ENCODE measurements around the gene ACD.

Gene ACD

DNA sequence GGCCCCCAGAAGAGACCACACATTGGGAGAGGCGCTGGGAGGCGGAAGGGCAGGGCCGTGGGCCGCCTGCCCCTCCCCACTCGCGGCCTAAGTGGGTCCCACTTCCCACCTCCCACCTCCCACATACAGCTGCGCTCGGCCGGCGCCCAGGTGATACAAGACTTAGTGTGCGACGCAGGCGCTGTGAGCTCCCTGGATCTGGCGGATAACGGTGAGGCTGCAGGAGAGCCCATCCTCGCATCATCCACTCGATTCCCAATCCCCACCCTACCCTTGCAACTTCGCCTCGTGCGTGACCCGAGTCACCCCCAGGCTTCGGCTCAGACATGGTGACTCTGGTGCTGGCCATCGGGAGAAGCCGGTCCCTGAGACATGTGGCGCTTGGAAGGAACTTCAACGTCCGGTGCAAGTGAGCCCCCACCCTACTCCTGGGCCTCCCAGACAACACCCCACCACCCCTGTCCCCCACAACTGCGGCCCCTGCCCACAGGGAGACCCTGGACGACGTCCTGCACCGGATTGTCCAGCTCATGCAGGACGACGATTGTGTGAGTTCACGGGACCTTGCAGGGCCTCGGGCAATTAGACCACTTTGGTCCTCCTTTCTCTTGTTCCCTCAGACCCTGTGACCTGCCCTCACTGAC is 11.2 kb downstream of the ACD start:
- no peak overlapping the region for H3K9ac ChIP-seq (ENCODE audit: low read depth, low read length)

DNA sequence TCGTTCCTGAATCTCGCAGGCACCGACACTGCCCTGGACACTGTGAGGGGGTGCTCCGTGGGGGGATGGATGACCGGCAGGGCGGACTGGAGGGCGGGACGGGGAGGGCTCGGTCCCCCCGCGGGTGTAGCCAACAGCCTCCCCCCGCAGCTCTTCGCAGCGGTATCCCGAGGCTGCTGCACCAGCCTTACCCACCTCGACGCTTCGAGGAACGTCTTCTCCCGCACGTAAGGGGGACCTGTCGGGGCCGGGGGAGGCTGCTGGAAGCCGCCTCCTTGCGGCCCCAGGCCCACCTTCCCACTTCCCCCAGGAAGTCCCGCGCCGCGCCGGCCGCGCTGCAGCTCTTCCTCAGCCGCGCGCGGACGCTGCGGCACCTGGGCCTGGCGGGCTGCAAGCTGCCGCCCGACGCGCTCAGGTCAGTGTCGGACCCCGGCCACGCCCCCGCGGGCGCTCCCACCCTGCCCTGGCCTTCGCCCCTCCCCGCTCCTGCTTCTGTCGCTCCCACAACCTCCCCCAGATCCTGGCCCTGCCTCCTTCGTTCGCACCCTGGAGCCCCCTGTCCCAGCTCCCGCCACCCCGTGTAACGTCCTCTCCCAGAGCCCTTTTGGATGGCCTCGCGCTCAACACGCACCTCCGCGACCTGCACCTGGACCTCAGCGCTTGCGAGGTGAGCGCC is 11.8 kb downstream of the ACD start:
- peaks cover 5% of the 10 kb centered on the region for H3K27me3 ChIP-seq (ENCODE audit: control insufficient read depth, insufficient read depth, low read length)
- no peaks in the 10 kb centered on the region for H3K9me3 ChIP-seq (ENCODE audit: control insufficient read depth, insufficient read depth, low read length)
- peaks cover 2% of the 10 kb centered on the region for H3K36me3 ChIP-seq (ENCODE audit: control insufficient read depth, insufficient read depth, low read length)
- H3K4me1 ChIP-seq (ENCODE audit: control insufficient read depth, insufficient read depth, low read length), result peaks cover 2% of the 10 kb centered on the region
- H3K4me3 ChIP-seq (ENCODE audit: low read depth, low read length), result no peak overlapping the region
- no peak overlapping the region for H3K9ac ChIP-seq (ENCODE audit: low read depth, low read length)

More for the DNA sequence above, 11.2 kb downstream of the ACD start:
- Histone ChIP-seq H3K27me3 (ENCODE audit: control insufficient read depth, insufficient read depth, low read length) (peaks cover 5% of the 10 kb centered on the region), H3K36me3 (ENCODE audit: control insufficient read depth, insufficient read depth, low read length) (peaks cover 2% of the 10 kb centered on the region), H3K9me3 (ENCODE audit: control insufficient read depth, insufficient read depth, low read length) (no peaks in the 10 kb centered on the region), H3K4me1 (ENCODE audit: control insufficient read depth, insufficient read depth, low read length) (peaks cover 2% of the 10 kb centered on the region), H3K4me3 (ENCODE audit: low read depth, low read length) (no peak overlapping the region)

DNA sequence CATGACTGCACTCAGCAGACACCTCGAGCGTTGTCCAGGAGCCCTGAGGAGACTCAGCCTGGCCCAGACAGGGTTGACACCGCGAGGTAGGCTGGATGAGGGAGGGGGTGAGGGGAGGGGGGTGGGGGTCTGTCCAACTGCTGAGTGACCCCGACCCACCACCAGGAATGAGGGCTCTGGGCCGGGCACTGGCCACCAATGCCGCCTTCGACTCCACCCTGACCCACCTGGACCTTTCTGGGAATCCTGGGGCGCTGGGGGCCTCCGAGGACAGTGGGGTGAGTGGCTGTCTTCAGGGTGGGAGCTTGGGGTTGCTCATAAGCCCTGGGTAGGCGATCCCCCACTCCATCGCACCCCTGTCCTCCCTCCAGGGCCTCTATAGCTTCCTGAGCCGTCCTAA is 12.4 kb downstream of the ACD start:
- Histone ChIP-seq H3K4me1 (ENCODE audit: control insufficient read depth, insufficient read depth, low read length) (peaks cover 2% of the 10 kb centered on the region), H3K36me3 (ENCODE audit: control insufficient read depth, insufficient read depth, low read length) (peaks cover 2% of the 10 kb centered on the region), H3K27me3 (ENCODE audit: control insufficient read depth, insufficient read depth, low read length) (peaks cover 5% of the 10 kb centered on the region), H3K9ac (ENCODE audit: low read depth, low read length) (no peak overlapping the region), H3K9me3 (ENCODE audit: control insufficient read depth, insufficient read depth, low read length) (no peaks in the 10 kb centered on the region), H3K4me3 (ENCODE audit: low read depth, low read length) (no peak overlapping the region)

DNA sequence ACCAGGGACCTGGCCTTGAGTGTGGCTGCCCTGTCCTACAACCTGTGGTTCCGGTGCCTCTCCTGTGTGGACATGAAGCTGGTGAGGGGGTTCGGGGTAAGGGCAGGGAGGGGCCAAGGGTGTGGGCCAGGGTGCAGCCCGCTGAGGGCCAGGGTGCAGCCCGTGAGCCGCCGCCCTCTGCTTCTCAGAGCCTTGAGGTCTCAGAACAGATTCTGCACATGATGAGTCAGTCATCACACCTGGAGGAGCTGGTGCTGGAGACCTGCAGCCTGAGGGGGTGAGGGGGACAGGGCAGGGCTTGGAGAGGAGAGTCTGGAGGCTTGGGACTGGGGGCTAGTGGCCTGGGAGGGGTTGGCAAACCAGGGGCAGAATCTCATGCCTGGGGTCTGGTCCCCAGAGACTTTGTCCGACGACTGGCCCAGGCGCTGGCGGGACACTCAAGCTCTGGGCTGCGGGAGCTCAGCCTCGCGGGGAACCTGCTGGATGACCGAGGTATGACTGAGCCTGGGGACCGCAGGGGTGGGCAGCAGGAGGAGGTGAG is 12.9 kb downstream of the ACD start:
- Histone ChIP-seq H3K4me3 (ENCODE audit: low read depth, low read length) (no peak overlapping the region), H3K9ac (ENCODE audit: low read depth, low read length) (no peak overlapping the region), H3K9me3 (ENCODE audit: control insufficient read depth, insufficient read depth, low read length) (no peaks in the 10 kb centered on the region), H3K4me1 (ENCODE audit: control insufficient read depth, insufficient read depth, low read length) (peaks cover 2% of the 10 kb centered on the region), H3K36me3 (ENCODE audit: control insufficient read depth, insufficient read depth, low read length) (peaks cover 2% of the 10 kb centered on the region), H3K27me3 (ENCODE audit: control insufficient read depth, insufficient read depth, low read length) (peaks cover 5% of the 10 kb centered on the region)

DNA sequence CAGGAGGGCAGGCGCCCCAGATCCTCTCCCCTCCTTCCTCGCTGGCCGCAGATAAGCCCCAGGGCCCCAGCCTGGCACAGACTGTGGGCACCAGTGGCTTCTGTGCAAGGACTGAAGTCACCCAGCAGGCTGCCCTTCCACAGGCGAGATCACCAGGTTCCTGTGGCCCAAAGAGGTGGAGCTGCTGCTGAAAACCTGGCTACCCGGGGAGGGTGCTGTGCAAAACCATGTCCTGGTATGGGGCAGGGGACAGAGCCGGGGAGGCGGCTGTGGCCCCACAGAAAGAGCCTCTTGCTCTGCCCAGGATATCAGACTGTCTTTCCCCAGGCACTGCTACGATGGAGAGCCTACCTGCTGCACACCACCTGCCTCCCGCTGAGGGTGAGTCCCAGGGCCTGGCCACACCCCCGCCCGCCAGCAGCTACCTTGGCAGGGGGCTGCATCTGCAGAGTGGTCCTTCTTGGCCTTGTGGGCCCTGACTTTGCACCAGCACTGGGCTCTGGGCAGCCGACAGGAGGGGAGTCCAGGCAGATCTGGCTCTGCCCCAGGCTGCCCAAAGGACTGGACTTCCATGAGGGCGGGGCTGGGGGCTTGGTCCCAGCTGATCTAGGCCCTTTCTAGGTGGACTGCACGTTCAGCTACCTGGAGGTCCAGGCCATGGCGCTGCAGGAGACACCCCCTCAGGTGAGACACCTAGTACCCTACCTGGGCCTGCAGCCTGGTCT is 14.5 kb downstream of the ACD start:
- Histone ChIP-seq H3K9me3 (ENCODE audit: control insufficient read depth, insufficient read depth, low read length) (no peaks in the 10 kb centered on the region), H3K4me1 (ENCODE audit: control insufficient read depth, insufficient read depth, low read length) (peaks cover 2% of the 10 kb centered on the region), H3K27me3 (ENCODE audit: control insufficient read depth, insufficient read depth, low read length) (peaks cover 5% of the 10 kb centered on the region), H3K9ac (ENCODE audit: low read depth, low read length) (peak overlapping the region; percentile 73), H3K36me3 (ENCODE audit: control insufficient read depth, insufficient read depth, low read length) (peaks cover 2% of the 10 kb centered on the region), H3K4me3 (ENCODE audit: low read depth, low read length) (peak overlapping the region; percentile 56)

DNA sequence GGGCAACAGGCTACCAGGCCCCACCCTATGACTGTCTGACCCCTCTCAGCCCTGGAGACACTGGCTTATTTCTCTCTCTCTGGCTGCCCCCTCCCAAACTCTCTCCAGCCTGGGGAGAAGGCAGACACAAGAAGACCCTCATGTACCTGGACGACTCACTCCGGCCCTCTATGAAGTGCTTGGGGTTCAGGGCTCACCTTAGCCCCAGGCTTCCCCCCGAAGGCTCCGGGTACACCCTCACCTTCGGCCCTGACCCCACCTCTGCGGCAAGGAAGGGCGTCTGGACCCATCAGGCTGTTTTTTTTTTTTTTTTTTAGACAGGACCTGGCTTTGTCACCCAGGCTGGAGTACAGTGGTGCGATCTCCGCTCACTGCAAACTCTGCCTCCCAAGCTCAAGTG is 16.0 kb downstream of the ACD start:
- Histone ChIP-seq H3K9ac (ENCODE audit: low read depth, low read length) (no peak overlapping the region), H3K9me3 (ENCODE audit: control insufficient read depth, insufficient read depth, low read length) (no peaks in the 10 kb centered on the region), H3K27me3 (ENCODE audit: control insufficient read depth, insufficient read depth, low read length) (peaks cover 5% of the 10 kb centered on the region), H3K36me3 (ENCODE audit: control insufficient read depth, insufficient read depth, low read length) (peaks cover 6% of the 10 kb centered on the region), H3K4me1 (ENCODE audit: control insufficient read depth, insufficient read depth, low read length) (no peaks in the 10 kb centered on the region), H3K4me3 (ENCODE audit: low read depth, low read length) (no peak overlapping the region)

DNA sequence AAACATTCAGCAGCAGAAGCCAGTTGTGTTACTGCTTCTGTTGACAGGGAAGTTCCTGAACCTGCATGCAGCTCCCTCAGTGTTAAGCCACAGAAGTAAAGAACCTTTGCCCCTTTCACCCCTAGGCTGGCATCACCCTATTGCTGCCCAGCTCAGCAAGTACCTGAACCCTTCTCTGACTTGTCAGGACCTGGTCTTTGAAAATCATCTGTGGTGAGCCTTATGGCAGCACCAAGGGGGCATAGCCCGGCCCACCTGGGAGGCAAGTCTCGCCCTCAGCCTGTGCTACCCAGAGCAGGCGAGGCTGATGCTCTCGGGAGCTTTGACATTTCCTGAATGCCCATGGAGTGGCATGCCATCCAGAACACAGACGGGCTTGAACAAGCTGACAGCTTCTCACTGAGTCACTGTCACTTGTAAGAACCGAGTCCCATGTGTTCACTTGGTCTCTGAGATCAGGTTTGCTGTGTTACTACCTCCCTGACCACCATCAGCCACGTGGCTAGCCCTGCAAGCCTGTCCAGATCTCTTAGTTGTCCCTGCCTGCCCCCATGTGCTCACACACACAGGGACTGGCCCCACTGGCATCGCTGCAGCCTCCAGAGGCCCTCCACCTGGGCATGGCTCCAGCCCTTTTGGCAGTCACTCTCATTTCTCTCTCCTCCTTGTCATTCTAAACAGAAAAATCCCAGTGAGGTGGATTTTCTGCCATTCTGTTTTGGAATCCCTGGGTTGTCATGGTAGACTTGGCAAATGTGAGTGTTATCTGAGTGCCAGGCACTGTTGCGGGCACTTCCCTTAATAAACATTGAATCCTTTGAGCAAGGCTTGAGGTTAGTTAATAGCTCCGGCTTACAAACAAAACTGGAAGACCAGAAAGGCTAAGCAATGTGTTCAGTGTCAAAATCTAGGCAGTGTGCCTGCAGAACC is 18.0 kb downstream of the ACD start:
- Histone ChIP-seq H3K4me1 (ENCODE audit: control insufficient read depth, insufficient read depth, low read length) (no peaks in the 10 kb centered on the region), H3K27me3 (ENCODE audit: control insufficient read depth, insufficient read depth, low read length) (no peaks in the 10 kb centered on the region), H3K9ac (ENCODE audit: low read depth, low read length) (no peak overlapping the region), H3K9me3 (ENCODE audit: control insufficient read depth, insufficient read depth, low read length) (no peaks in the 10 kb centered on the region), H3K4me3 (ENCODE audit: low read depth, low read length) (no peak overlapping the region), H3K36me3 (ENCODE audit: control insufficient read depth, insufficient read depth, low read length) (peaks cover 21% of the 10 kb centered on the region)

DNA sequence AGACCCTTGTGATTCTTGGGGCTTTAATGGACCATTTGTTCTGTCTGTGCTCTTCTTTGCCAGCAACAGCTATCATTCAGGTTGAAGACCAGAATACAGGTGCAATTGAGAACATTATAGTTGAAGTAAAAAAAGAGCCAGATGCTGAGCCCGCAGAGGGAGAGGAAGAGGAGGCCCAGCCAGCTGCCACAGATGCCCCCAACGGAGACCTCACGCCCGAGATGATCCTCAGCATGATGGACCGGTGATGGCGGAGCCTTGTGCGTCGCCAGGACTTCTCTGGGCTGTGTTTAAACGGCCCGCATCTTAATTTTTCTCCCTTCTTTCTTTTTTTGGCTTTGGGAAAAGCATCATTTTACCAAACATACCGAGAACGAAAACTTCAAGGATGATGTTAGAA is 22.4 kb downstream of the ACD start:
- H3K4me3 ChIP-seq (ENCODE audit: low read depth, low read length), result no peak overlapping the region
- no peaks in the 10 kb centered on the region for H3K4me1 ChIP-seq (ENCODE audit: control insufficient read depth, insufficient read depth, low read length)
- peaks cover 37% of the 10 kb centered on the region for H3K36me3 ChIP-seq (ENCODE audit: control insufficient read depth, insufficient read depth, low read length)
- H3K9me3 ChIP-seq (ENCODE audit: control insufficient read depth, insufficient read depth, low read length), result no peaks in the 10 kb centered on the region
- no peak overlapping the region for H3K9ac ChIP-seq (ENCODE audit: low read depth, low read length)
- no peaks in the 10 kb centered on the region for H3K27me3 ChIP-seq (ENCODE audit: control insufficient read depth, insufficient read depth, low read length)

DNA sequence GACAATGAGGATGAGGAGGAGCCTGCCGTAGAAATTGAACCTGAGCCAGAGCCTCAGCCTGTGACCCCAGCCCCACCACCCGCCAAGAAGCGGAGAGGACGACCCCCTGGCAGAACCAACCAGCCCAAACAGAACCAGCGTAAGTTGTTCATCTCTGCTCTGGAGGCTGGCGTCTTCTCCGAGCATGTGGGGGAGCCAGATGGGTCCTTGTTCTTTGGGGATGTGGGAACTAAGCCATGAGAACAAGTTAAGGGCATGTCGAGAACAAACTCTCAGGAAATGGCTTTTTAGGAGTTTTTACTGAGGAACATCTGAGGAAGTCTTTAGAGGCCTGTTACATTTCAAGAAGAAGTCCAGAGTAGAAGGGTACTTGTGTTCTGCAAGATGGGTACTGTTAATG is 23.3 kb downstream of the ACD start:
- H3K27me3 ChIP-seq (ENCODE audit: control insufficient read depth, insufficient read depth, low read length), result no peaks in the 10 kb centered on the region
- H3K36me3 ChIP-seq (ENCODE audit: control insufficient read depth, insufficient read depth, low read length), result peaks cover 44% of the 10 kb centered on the region
- H3K4me3 ChIP-seq (ENCODE audit: low read depth, low read length), result no peak overlapping the region
- H3K9ac ChIP-seq (ENCODE audit: low read depth, low read length), result no peak overlapping the region
- H3K9me3 ChIP-seq (ENCODE audit: control insufficient read depth, insufficient read depth, low read length), result no peaks in the 10 kb centered on the region
- H3K4me1 ChIP-seq (ENCODE audit: control insufficient read depth, insufficient read depth, low read length), result no peaks in the 10 kb centered on the region

DNA sequence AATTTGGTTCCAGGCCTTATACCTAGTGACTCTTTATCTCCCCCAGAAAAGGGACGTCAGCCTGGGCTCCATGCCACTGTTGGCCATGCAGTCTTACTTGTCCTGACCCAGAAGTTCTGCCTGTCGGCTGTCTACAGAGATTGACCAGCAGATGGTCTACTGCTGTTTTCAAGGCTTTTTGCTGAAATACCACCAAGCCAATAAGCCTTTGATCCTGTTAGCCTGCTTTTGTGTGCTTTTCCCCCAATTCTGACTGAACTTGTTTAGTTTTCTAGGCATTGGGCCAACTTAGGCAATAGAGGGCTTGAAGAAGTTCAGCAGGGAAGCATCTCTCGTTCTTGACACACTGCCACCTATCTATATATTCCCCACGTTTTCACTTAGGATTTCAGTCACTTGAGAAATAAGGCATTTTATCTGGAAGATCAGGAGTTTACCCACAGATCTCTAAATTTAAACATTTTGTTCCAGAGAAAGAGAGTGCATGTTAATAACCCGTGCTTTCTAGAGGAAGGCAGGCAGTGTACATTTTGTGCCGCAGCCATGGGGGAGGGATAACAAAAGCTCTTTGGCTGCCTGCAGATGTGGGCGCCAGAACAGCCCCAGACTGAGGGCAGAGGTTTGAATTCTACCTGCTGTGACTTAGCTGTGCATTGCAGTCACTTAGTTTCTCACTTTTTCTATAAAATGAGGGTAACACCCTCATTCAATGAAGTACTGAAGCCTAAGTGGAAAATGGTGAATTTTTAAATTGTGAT is 27.5 kb downstream of the ACD start:
- no peaks in the 10 kb centered on the region for H3K4me1 ChIP-seq (ENCODE audit: control insufficient read depth, insufficient read depth, low read length)
- H3K36me3 ChIP-seq (ENCODE audit: control insufficient read depth, insufficient read depth, low read length), result peaks cover 41% of the 10 kb centered on the region
- no peaks in the 10 kb centered on the region for H3K9me3 ChIP-seq (ENCODE audit: control insufficient read depth, insufficient read depth, low read length)

More for the DNA sequence above, 27.5 kb downstream of the ACD start:
- Histone ChIP-seq H3K27me3 (ENCODE audit: control insufficient read depth, insufficient read depth, low read length) (no peaks in the 10 kb centered on the region), H3K4me3 (ENCODE audit: low read depth, low read length) (no peak overlapping the region), H3K9ac (ENCODE audit: low read depth, low read length) (no peak overlapping the region)

Data from iPS-15b (cell line).